IPS DF 6.9 (cell line): ENCODE data around the gene CAMTA1.

Source experiments
- DNase-seq: peaks from one replicate; pipeline ENCODE4 v3.0.0-alpha.2; 2013; ENCODE audit warnings: low read depth, low spot score
- H3K27ac ChIP-seq: one replicate; pipeline ENCODE4 v1.5.1; 2013; ENCODE audit warnings: low read length, control low read depth
- H3K27me3 ChIP-seq: 2 replicates; pipeline ENCODE4 v1.6.1; 2013; ENCODE audit warnings: mild to moderate bottlenecking, low read length; ENCODE audit not compliant: control insufficient read depth, insufficient read depth
- H3K36me3 ChIP-seq: 2 replicates; pipeline ENCODE4 v1.6.1; 2013; ENCODE audit warnings: low read length; ENCODE audit not compliant: control insufficient read depth, insufficient read depth
- H3K4me1 ChIP-seq: 2 replicates; pipeline ENCODE4 v1.6.1; 2013; ENCODE audit warnings: low read length; ENCODE audit not compliant: control insufficient read depth, insufficient read depth
- H3K4me3 ChIP-seq: 2 replicates; pipeline ENCODE4 v1.5.1; 2013; ENCODE audit warnings: mild to moderate bottlenecking, low read length
- H3K9me3 ChIP-seq: 2 replicates; pipeline ENCODE4 v1.6.1; 2013; ENCODE audit warnings: low read length, inconsistent platforms; ENCODE audit not compliant: control insufficient read depth, insufficient read depth
- WGBS: extraction: QIAGEN DNeasy Blood & Tissue Kit; methylation state at CpG from one replicate; pipeline ENCODE4 v1.1.7; 2013; ENCODE audit warnings: mixed read lengths, missing lambda C conversion rate; ENCODE audit not compliant: insufficient read length, insufficient coverage; 5-methylcytosine and 5-hydroxymethylcytosine counted together

Gene CAMTA1

DNA sequence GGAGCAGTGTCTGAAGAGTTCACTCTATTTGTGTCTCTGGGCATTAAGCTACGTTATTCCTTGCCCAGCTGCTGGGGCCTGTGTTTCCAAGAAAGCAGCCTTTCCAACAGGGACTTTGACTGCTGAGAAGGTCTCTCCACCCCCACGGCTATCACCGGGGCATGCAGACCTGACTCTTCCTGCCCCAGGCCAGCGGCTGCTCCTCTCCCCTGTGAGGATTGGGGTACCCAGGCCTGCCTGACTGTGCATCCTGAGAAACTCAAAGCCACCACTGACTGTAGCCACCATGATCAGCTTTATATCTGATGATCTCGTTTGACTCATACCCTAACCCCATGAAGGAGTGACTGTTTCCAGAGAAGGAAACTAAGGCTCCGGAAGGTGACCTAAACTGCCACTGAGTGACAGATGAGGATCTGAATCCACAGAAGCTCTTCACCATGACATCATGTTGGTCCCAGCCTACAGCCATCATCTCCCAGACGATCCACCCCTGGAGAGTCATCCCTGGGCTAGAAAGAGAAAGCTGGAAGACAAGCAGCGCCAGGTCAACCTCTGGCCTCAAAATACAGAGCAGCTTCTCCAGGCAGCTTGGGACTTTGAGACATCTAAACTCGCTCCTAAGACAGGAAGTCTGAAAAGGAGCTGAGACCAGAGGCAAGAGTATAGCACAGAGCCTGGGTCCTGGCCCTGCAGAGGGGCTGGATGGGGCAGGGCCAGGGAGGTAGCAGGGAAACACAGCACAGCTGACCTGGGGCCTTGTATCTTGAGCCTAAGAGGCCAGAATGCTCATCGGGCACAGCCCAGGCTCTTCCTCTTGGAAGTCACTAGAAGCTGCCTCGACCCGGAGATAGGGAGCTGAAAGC, 741.8 kb downstream of the CAMTA1 start:
- Histone ChIP-seq H3K4me1 (peaks cover 2% of the 10 kb centered on the region; the same call in 1 of the 2 replicates), H3K27ac (no peak overlapping the region), H3K36me3 (no peaks in the 10 kb centered on the region), H3K4me3 (no peak overlapping the region), H3K27me3 (no peaks in the 10 kb centered on the region), H3K9me3 (no peaks in the 10 kb centered on the region)
- no peak for DNase-seq
- no CpG with 5 or more reads among the region's 12 CpGs for WGBS

DNA sequence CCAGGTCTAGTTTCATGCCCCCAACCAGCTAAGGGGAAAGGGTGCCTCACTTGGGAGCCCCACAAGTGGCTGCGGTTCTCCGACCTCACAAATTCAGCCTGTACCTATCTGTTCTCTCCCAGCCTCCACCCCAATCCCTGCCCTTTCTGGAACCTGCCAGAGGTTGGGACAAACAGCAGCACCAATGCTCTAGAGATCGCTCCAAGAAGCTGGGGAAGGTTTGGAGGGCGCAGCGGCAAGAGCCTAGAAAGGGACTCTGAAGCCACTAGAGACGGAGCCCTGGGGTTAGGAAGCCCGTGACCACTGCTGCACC, 742.4 kb downstream of the CAMTA1 start:
- H3K9me3 ChIP-seq = no peaks in the 10 kb centered on the region
- H3K4me3 ChIP-seq = no peak overlapping the region
- DNase-seq = no peak
- no peaks in the 10 kb centered on the region for H3K27me3 ChIP-seq
- no CpG with 5 or more reads among the region's 7 CpGs for WGBS
- H3K27ac ChIP-seq = no peak overlapping the region
- H3K36me3 ChIP-seq = no peaks in the 10 kb centered on the region
- peaks cover 2% of the 10 kb centered on the region; the same call in 1 of the 2 replicates for H3K4me1 ChIP-seq

DNA sequence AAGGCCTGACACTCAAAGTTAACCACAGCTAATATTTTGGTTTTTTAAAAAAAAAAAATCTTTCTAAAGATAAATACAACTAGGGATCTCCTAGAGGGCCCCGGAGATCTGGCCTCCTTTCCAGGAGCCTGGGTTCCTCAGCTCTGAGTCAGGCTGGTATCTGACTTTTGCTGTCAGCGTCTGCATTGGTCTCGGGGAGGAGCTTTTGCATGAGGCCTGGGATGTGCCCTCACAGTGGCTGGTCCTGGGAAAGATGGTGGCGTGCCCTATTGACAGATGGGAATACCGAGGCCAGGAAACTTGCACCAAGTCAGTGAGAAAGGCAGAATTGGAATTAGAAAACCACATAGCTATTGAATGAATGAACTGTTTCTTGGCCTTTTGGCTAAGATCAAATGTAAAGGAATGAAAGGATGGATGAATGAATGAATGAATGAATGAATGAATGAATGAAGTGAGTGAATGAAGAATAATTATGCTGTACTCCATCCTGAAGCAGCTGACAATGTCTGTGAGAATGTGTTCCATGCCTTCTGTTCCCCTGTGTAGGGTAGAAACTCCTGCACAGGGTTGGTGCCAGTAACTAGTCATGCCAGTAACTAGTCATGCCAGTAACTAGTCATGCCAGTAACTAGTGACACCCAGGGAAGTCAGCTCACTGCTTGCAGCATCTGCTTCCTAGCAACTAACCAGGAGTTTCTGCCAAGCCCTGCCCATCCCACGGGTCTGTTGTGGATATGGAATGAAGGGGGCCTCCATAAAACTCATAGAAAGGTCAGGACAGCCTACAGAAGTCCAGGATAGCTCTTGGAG, 743.3 kb downstream of the CAMTA1 start:
- Histone ChIP-seq H3K9me3 (no peaks in the 10 kb centered on the region), H3K27ac (no peak overlapping the region), H3K36me3 (no peaks in the 10 kb centered on the region), H3K4me1 (peaks cover 2% of the 10 kb centered on the region; the same call in 1 of the 2 replicates), H3K4me3 (no peak overlapping the region), H3K27me3 (no peaks in the 10 kb centered on the region)
- DNase-seq = no peak
- no CpG with 5 or more reads among the region's 6 CpGs for WGBS

DNA sequence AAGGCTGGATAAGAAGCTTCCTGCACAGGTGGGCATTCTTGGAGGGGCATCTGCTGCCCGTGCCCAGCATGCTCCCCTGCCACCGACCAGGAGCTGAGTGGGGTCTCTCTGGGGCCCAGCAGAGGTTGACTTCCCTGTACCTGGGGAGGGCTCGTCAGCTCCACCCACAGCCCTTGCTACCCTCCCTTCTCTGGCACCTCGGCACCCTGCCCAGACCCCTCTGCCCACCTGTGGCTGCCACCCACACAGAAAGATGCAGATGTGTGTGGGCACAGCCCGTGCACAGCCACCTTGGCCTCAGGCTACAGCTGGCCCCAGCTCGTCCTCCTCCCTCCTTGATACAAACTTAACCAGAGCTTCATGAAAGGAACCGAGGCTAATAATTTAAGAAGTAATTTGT, 744.7 kb downstream of the CAMTA1 start:
- DNase-seq = no peak
- Histone ChIP-seq H3K4me1 (peaks cover 5% of the 10 kb centered on the region; the same call in 1 of the 2 replicates), H3K4me3 (no peak overlapping the region), H3K36me3 (no peaks in the 10 kb centered on the region), H3K27ac (no peak overlapping the region), H3K9me3 (no peaks in the 10 kb centered on the region), H3K27me3 (no peaks in the 10 kb centered on the region)
- no CpG with 5 or more reads among the region's 7 CpGs for WGBS

DNA sequence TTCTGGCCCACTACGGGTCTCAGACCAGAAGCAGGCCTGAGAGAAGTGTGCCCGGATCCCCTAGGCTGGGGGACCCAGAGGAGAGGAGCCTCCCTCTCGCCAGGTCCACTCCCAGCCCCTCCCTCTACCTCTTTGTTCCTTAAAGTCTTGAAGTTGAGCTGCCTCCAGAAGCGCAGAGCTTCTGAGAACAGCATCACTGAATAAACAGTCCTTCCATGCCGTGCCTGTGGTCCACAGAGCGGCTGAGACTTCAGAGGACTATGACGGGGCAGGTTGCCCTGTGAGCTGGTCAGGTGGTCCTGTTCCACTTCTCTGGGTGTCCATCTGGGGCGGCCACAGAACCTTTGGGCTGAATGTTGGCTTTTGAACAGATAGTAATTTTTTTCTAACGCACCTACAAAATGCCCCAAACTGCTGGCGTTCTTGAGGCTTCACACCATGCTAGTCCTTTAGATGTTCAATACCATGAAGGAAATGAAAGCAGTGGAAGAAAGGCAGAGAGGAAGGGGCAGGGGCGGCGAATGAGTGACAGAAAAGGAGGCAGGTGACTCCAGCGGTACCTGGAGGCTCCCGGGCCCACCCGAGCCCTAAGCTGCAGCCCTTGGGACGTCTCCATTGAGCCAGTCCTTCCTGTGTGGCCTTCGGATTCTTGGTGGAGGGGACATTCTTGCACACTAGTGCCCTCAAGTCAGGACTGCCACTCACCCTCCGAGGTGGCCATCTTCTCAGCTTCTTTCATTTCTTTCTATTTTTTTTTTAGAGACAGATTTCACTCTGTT, 746.5 kb downstream of the CAMTA1 start:
- Histone ChIP-seq H3K27me3 (no peaks in the 10 kb centered on the region), H3K27ac (no peak overlapping the region), H3K4me3 (no peak overlapping the region), H3K9me3 (no peaks in the 10 kb centered on the region), H3K36me3 (no peaks in the 10 kb centered on the region), H3K4me1 (peaks cover 14% of the 10 kb centered on the region)
- DNase-seq = no peak
- WGBS = no CpG with 5 or more reads among the region's 18 CpGs

DNA sequence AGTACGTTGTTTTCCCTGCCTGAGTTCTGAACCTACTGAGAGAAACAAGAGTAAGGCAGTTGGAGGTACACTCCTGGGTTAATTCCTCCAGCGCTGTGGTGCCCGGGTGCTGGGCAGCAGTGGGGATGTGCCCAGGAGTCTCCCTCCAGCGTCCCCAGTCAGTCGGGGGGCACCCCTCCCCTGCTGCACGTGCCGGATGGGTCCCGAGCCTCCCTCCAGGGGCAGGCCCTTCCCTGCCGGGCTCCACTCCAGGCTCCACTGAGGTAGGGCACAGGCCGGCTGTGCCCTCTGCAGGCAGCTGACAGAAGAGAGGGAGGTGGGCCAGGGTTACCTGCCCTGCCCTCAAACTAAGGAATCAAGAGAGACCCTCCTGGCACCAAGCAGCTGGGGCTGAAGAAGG, 747.8 kb downstream of the CAMTA1 start:
- H3K27me3 ChIP-seq = no peaks in the 10 kb centered on the region
- no peak for DNase-seq
- H3K36me3 ChIP-seq = no peaks in the 10 kb centered on the region
- WGBS = no CpG with 5 or more reads among the region's 10 CpGs
- H3K9me3 ChIP-seq = no peaks in the 10 kb centered on the region
- peaks cover 21% of the 10 kb centered on the region for H3K4me1 ChIP-seq
- H3K4me3 ChIP-seq = no peak overlapping the region
- H3K27ac ChIP-seq = no peak overlapping the region

DNA sequence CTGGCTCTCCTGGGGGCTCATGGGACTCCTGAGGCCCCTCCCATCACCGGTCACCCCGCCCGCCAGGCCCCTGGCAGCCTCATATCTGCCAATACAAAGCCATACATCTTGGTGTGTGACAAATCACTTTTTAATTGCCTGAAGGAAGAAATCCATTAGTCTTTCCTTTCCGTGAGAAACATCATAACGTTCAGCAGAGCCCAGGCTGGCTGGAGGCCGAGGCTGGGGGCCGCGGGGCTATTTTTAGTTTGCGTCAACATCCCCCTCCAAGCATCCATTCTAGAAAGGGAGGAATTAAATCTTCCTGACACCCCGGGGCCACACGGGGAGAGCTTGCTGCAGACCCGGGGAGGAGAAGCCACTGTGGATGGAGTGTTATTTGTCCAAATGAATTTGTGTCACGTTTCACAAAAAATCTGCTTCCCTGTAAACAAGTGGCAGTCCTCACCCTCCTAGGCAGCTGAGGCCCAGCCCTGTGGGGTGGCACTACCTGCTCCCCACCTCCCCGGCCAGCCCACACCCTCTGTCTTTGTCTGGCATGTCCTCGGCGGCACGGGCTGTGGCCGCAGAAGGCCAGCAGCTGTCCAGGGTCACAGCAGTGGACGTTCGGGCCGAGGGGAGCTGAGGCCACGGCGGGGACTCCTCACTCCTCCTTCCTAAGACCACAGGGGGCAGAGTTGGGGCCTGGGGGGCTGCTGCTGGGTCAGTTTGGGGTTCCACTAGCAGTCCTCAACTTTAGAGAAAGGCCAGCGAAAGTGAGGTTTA, 749.0 kb downstream of the CAMTA1 start:
- no peak for DNase-seq
- Histone ChIP-seq H3K27me3 (no peaks in the 10 kb centered on the region), H3K27ac (no peak overlapping the region), H3K9me3 (no peaks in the 10 kb centered on the region), H3K36me3 (no peaks in the 10 kb centered on the region), H3K4me1 (peaks cover 22% of the 10 kb centered on the region), H3K4me3 (no peak overlapping the region)
- no CpG with 5 or more reads among the region's 24 CpGs for WGBS

DNA sequence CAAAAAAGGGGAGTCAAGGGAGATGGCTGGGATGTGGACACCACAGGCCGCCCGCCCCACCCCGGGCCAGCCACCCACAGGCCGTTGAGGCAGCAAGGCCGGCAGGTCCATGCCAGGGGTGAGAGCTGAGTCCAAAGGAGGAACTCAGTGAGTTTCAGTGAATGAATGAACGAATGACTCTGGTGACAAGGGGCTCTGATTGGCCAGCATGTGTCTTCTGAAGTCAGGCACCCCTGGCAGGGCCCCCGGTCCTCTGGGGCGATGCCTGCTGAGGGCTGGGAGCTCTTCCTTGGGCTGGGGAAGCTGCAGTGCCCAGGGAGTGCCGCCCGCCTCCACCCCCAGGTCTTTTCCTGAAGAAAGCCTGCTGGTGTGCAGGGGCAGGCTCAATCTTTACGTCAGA, 749.8 kb downstream of the CAMTA1 start:
- Histone ChIP-seq H3K9me3 (no peaks in the 10 kb centered on the region), H3K4me1 (peaks cover 22% of the 10 kb centered on the region), H3K4me3 (no peak overlapping the region), H3K27me3 (no peaks in the 10 kb centered on the region), H3K27ac (no peak overlapping the region), H3K36me3 (no peaks in the 10 kb centered on the region)
- no peak for DNase-seq
- no CpG with 5 or more reads among the region's 11 CpGs for WGBS

DNA sequence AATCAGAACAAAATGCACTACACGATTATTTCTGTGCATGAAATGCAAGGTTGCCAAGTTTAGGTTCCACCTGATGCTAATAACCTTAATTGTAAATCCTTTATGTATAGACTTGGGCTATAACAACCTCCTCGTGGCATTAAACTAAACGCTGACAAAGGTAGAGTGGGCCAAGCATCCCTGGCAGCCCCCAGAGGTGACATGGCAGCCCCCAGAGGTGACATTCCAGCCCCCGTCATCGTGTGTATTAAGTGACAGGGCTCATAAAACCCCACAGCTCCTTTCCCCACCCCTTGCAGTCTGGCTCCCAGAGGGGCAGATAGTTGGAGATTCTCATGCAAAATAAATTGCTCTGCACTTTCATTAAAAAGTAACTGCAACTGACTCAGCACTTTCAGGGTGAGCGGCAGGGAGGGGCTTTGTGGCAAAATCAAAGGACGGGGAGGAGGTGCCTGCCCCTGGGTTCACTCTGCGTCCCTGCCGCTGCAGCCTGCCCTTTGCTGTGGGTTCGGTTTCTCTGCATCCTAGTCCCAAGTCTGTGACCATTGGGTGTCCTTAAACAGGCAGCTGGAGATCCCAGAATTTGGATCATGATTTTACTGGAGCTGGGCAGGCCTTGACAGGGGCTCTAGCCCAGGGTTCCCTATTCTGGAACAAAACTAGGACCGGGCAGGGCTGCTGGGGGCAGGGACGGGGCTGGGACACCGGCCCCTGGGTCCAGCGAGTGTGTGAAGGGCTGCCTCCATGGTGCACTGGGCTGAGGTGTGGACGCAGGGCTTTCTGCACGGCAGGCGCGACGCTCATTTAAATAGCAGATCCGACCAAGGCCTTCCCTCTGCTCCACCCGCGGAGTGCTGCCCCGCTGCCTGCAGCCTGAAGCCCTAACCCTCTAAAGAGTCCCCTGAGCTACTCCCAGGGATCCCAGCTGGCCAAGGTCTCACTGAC, 751.0 kb downstream of the CAMTA1 start:
- H3K4me1 ChIP-seq = peaks cover 20% of the 10 kb centered on the region
- no peaks in the 10 kb centered on the region for H3K36me3 ChIP-seq
- DNase-seq = no peak
- no peaks in the 10 kb centered on the region for H3K27me3 ChIP-seq
- no CpG with 5 or more reads among the region's 23 CpGs for WGBS
- no peaks in the 10 kb centered on the region for H3K9me3 ChIP-seq
- H3K27ac ChIP-seq = no peak overlapping the region
- H3K4me3 ChIP-seq = no peak overlapping the region
